Measurements from ENCODE around the gene AOX1.
"Not testable (repeated sequence)": the region's sequence is repeated elsewhere in the genome, so short reads cannot be mapped to it uniquely, and the experiment has no call there.

AOX1 gene

GRCh38 chr2:200705305-200706041, 119.7 kb downstream of the AOX1 start:
- no peak for DNase-seq

- DNase-seq, result no peak
These were observed 123.1 kb downstream of the AOX1 start for GRCh38 chr2:200708943-200709342.

GRCh38 chr2:200713003-200713703, 127.3 kb downstream of the AOX1 start:
- peak; percentile 99 for DNase-seq

GRCh38 chr2:200713704-200714064, 127.9 kb downstream of the AOX1 start:
- DNase-seq, result no peak

- not testable (repeated sequence) for DNase-seq
These were observed 129.2 kb downstream of the AOX1 start for GRCh38 chr2:200715014-200715413.

- DNase-seq, result no peak
These were observed 130.6 kb downstream of the AOX1 start for GRCh38 chr2:200716386-200716785.
